Measurements from ENCODE around the gene TMEM223.

TMEM223 gene

GRCh38 chr11:62839050-62839945, 47.5 kb upstream of the TMEM223 start, which contains the start of gene WDR74 (continued):
- TF ChIP-seq ZNF148 (tag by site-specific recombination; IDR thresholded peaks at IDR 0.05; ENCODE audit: borderline replicate concordance) (no peak), ZSCAN4 (tag by site-specific recombination; IDR thresholded peaks at IDR 0.05) (no peak), EGR2 (tag by site-specific recombination; IDR thresholded peaks at IDR 0.05; ENCODE audit: low read depth) (peak; percentile 81), ZNF140 (tag by site-specific recombination; IDR thresholded peaks at IDR 0.05) (no peak), ZBTB21 (tag by site-specific recombination; IDR thresholded peaks at IDR 0.05) (peak; percentile 58), ZNF350 (tag by site-specific recombination; IDR thresholded peaks at IDR 0.05) (no peak), WT1 (tag by site-specific recombination; IDR thresholded peaks at IDR 0.05) (no peak), ZNF677 (tag by site-specific recombination; IDR thresholded peaks at IDR 0.05) (no peak), ZNF514 (tag by site-specific recombination; IDR thresholded peaks at IDR 0.05) (no peak), ZBTB26 (tag by site-specific recombination; optimal IDR thresholded peaks at IDR 0.05) (peak; percentile 45), ZNF16 (tag by site-specific recombination; IDR thresholded peaks at IDR 0.05; ENCODE audit: low read depth) (no peak), ZNF391 (tag by site-specific recombination; IDR thresholded peaks at IDR 0.05; ENCODE audit: borderline replicate concordance, low read depth) (peak; percentile 22; the same call in 1 of the 2 replicates), ZBTB10 (tag by site-specific recombination; IDR thresholded peaks at IDR 0.05) (no peak; the same call in 1 of the 2 replicates), ZNF791 (tag by site-specific recombination; IDR thresholded peaks at IDR 0.05) (no peak), PRDM2 (tag by site-specific recombination; IDR thresholded peaks at IDR 0.05; ENCODE audit: borderline replicate concordance) (no peak), ZNF362 (tag by site-specific recombination; IDR thresholded peaks at IDR 0.05) (no peak), ZNF76 (tag by site-specific recombination; IDR thresholded peaks at IDR 0.05; ENCODE audit: borderline replicate concordance, low read depth) (peak; percentile 62; the same call in 1 of the 2 replicates), GLIS1 (tag by site-specific recombination; IDR thresholded peaks at IDR 0.05) (no peak), ZNF585B (tag by site-specific recombination; IDR thresholded peaks at IDR 0.05) (no peak), ZNF366 (tag by site-specific recombination; conservative IDR thresholded peaks at IDR 0.05) (no peak), ZNF18 (tag by site-specific recombination; IDR thresholded peaks at IDR 0.05) (peak; percentile 100), ZNF623 (tag by site-specific recombination; IDR thresholded peaks at IDR 0.05) (no peak)
